AG04449 (cell line): Measurements from ENCODE around the gene VAV2.

Source experiments
- CTCF ChIA-PET: fragments of 350-600 bp; formaldehyde crosslinking; extraction: SDS; loops from one replicate; lab custom pipeline; 2021; ENCODE audit warnings: antibody characterized with exemption; lab: Yijun Ruan, JAX
- POLR2A ChIA-PET: fragments of 400-600, 350-600 bp; formaldehyde crosslinking; extraction: SDS; loops from one replicate; lab custom pipeline; 2020; ENCODE audit warnings: antibody characterized with exemption, inconsistent platforms; lab: Yijun Ruan, JAX
- DNase-seq: peaks from one replicate; pipeline ENCODE4 v3.0.0-alpha.2; 2010; ENCODE audit warnings: low read depth, low spot score
- H3K4me3 ChIP-seq: 2 replicates; pipeline ENCODE4 v1.5.1; 2011; ENCODE audit warnings: low read depth, mild to moderate bottlenecking, control low read depth, low read length
- TF ChIP-seq, protein P1 (sequence below): IDR thresholded peaks from one replicate; pipeline ENCODE4 v1.5.1; 2011; ENCODE audit warnings: mild to moderate bottlenecking, moderate library complexity, low read length, control low read depth, inconsistent platforms; ENCODE audit not compliant: insufficient read depth; ENCODE audit errors: missing control alignments

Gene VAV2

GRCh38 chr9:133957328-133957727 lies 34.8 kb downstream of the VAV2 start:
- DNase-seq: no peak
- ChIA-PET POLR2A (no interaction called here), CTCF (interaction anchor here (2.7 to 2.9 kb wide), 2 partner anchors 12 to 37 kb away, joined by 11 to 16 read pairs; no protein-coding TSS in a partner anchor)
- TF ChIP-seq, protein P1, sequence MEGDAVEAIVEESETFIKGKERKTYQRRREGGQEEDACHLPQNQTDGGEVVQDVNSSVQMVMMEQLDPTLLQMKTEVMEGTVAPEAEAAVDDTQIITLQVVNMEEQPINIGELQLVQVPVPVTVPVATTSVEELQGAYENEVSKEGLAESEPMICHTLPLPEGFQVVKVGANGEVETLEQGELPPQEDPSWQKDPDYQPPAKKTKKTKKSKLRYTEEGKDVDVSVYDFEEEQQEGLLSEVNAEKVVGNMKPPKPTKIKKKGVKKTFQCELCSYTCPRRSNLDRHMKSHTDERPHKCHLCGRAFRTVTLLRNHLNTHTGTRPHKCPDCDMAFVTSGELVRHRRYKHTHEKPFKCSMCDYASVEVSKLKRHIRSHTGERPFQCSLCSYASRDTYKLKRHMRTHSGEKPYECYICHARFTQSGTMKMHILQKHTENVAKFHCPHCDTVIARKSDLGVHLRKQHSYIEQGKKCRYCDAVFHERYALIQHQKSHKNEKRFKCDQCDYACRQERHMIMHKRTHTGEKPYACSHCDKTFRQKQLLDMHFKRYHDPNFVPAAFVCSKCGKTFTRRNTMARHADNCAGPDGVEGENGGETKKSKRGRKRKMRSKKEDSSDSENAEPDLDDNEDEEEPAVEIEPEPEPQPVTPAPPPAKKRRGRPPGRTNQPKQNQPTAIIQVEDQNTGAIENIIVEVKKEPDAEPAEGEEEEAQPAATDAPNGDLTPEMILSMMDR: no peak
- no peak overlapping the region for H3K4me3 ChIP-seq

GRCh38 chr9:133956520-133957076 lies 35.5 kb downstream of the VAV2 start:
- peak overlapping the region; percentile 8; the same call in 1 of the 2 replicates for H3K4me3 ChIP-seq
- ChIA-PET CTCF (interaction anchor here (1.3 to 2.9 kb wide), 4 partner anchors 11 to 174 kb away, joined by 3 to 16 read pairs (median 9); no protein-coding TSS in a partner anchor), POLR2A (interaction anchor here (0.6 to 1.2 kb wide), 2 partner anchors 15 to 35 kb away, joined by 3 to 4 read pairs; no protein-coding TSS in a partner anchor)
- TF ChIP-seq, protein P1: no peak
- no peak for DNase-seq

DNA sequence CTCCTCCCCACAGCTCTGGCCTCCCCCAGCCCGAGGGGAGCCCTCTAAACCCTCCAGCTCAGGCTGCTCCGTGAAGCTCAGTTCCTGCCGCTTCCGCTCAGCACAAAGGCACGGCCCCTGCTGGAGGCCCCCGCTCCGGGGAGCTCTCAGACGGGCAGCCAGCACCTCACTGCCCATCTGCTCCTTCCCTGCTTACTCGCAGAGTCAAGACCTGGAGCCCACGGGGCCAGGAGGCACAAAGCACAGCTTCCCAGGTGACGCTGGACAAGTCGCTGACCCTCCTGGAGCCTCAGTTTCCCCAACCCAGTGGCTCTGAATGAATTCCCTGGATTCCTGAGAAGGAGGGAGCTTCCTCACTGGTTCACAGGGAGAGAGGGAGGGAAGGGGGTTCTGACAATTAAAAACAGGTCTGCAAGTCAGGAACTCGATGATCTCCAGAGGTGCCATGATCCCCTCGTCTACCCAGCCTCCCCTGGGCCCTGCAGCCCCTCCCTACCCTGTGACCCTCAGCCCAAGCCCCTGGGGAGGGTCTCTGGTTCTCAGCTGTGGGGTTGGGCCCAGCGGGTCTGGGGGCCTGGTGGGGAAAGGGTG lies 36.2 kb downstream of the VAV2 start:
- no peak for DNase-seq
- TF ChIP-seq, protein P1: peak; percentile 28
- ChIA-PET POLR2A (interaction anchor here (0.6 to 1.2 kb wide), 2 partner anchors 14 to 35 kb away, joined by 3 to 4 read pairs; no protein-coding TSS in a partner anchor), CTCF (interaction anchor here (1.1 to 2.9 kb wide), 5 partner anchors 9 to 173 kb away, joined by 3 to 16 read pairs (median 7); no protein-coding TSS in a partner anchor)
- peak overlapping the region; percentile 29 for H3K4me3 ChIP-seq

- CTCF ChIA-PET: interaction anchor here (1.1 to 2.9 kb wide), 5 partner anchors 10 to 172 kb away, joined by 3 to 16 read pairs (median 7); no protein-coding TSS in a partner anchor
- TF ChIP-seq, protein P1: no peak
Measured at GRCh38 chr9:133954862-133955529, 37.1 kb downstream of the VAV2 start.

GRCh38 chr9:133953976-133954709 lies 38.0 kb downstream of the VAV2 start:
- TF ChIP-seq, protein P1: no peak
- ChIA-PET POLR2A (no interaction called here), CTCF (interaction anchor here (2.9 kb wide), 1 partner anchor 40 kb away, joined by 16 read pairs; no protein-coding TSS in a partner anchor)
- no peak overlapping the region for H3K4me3 ChIP-seq
- DNase-seq: no peak

More at GRCh38 chr9:133954862-133955529, 37.1 kb downstream of the VAV2 start:
- H3K4me3 ChIP-seq: no peak overlapping the region
- POLR2A ChIA-PET: interaction anchor here (1.2 kb wide), 1 partner anchor 36 kb away, joined by 4 read pairs; no protein-coding TSS in a partner anchor
- no peak for DNase-seq
